GM12874 (cell line): ENCODE data around the gene WFDC12.
A peak's percentile ranks its signal among the peaks of the same experiment; 100 is the strongest.

Experiments
- TF ChIP-seq, protein P1 (sequence below): IDR thresholded peaks from 2 replicates; pipeline ENCODE4 v1.5.1; 2011; ENCODE audit warnings: low read depth, mild to moderate bottlenecking, control low read depth, low read length, moderate library complexity; ENCODE audit not compliant: insufficient read depth

The WFDC12 gene

GRCh38 chr20:45096781-45097180 lies 27.5 kb downstream of the WFDC12 start:
- TF ChIP-seq, protein P1, sequence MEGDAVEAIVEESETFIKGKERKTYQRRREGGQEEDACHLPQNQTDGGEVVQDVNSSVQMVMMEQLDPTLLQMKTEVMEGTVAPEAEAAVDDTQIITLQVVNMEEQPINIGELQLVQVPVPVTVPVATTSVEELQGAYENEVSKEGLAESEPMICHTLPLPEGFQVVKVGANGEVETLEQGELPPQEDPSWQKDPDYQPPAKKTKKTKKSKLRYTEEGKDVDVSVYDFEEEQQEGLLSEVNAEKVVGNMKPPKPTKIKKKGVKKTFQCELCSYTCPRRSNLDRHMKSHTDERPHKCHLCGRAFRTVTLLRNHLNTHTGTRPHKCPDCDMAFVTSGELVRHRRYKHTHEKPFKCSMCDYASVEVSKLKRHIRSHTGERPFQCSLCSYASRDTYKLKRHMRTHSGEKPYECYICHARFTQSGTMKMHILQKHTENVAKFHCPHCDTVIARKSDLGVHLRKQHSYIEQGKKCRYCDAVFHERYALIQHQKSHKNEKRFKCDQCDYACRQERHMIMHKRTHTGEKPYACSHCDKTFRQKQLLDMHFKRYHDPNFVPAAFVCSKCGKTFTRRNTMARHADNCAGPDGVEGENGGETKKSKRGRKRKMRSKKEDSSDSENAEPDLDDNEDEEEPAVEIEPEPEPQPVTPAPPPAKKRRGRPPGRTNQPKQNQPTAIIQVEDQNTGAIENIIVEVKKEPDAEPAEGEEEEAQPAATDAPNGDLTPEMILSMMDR, result no peak

GRCh38 chr20:45095805-45096238 lies 28.4 kb downstream of the WFDC12 start:
- TF ChIP-seq, protein P1, result peak; percentile 75

- TF ChIP-seq, protein P1, result no peak
These were observed 29.2 kb downstream of the WFDC12 start for GRCh38 chr20:45094864-45095574.

GRCh38 chr20:45094201-45094600 lies 30.1 kb downstream of the WFDC12 start:
- TF ChIP-seq, protein P1, result no peak

- TF ChIP-seq, protein P1, result no peak
These were observed 31.4 kb downstream of the WFDC12 start for GRCh38 chr20:45092898-45093297.

GRCh38 chr20:45091366-45091765 lies 32.9 kb downstream of the WFDC12 start:
- TF ChIP-seq, protein P1, result no peak

DNA sequence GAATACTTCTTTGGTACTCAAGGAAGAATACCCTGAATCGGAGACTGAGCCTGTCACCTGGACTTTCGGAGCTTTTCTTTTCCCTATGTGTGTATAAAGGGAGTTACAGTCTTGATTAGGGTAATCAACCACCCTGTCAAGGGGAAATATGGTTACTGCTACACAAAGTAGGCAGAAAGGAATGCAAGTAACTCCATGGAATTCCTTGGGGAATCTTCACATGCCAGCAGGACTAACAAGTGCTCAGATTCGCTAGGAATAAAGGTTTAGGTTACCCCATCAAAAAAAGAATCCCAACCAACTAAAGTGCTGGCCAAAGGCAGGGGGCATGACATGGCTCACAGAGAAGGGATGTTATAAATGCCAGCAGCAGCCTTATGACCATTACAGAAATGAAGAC lies 33.8 kb downstream of the WFDC12 start:
- TF ChIP-seq, protein P1, result no peak
